ENCODE measurements around the gene RAB42.
"Not testable (repeated sequence)": the region's sequence is repeated elsewhere in the genome, so short reads cannot be mapped to it uniquely, and the experiment has no call there.

Gene RAB42

GRCh38 chr1:28591708-28592320 is at the start of gene RAB42:
Gene RAB42 (plus strand): TSS chr1:28592265. CDS start chr1:28592512, 247 bp downstream.
- DNase-seq: peak in 3 of 14 donors; percentile 7 to 24 (median 22)

DNA sequence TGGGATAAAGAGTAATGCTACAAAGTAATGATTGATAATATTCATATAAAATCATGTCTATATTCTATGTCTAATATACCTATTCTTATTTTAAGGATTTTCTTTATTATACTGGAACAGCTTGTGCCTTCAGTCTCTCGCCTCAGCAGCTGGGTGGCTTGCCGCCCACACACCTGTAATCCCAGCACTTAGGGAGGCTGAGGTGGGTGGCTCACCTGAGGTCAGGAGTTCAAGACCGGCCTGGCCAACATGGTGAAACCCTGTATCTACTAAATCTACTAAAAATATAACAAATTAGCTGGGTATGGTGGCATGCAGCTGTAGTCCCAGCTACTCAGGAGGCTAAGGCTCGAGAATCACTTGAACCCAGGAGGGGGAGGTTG is 46.8 kb upstream of the RAB42 start:
- no peak for DNase-seq

GRCh38 chr1:28548318-28548717 is 43.7 kb upstream of the RAB42 start:
- DNase-seq: no peak

DNA sequence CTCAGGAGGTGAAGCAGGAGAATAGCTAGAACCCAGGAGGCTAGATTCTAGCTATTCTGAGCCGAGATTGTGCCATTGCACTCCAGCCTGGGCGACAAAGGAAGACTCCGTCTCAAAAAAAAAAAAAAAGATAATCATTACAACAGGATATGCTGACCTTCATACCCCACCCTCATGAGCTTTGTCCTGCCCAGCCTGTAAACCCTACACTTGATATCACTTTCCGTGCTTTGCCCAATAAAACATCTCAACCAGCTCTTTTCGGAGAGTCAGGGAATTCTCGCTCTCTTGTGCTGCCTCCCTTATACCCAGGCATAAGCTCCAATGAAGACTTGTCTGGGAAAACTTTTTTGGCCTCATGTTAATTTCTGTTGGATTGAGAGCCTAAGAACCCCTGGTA is 40.7 kb upstream of the RAB42 start:
- DNase-seq: no peak

DNA sequence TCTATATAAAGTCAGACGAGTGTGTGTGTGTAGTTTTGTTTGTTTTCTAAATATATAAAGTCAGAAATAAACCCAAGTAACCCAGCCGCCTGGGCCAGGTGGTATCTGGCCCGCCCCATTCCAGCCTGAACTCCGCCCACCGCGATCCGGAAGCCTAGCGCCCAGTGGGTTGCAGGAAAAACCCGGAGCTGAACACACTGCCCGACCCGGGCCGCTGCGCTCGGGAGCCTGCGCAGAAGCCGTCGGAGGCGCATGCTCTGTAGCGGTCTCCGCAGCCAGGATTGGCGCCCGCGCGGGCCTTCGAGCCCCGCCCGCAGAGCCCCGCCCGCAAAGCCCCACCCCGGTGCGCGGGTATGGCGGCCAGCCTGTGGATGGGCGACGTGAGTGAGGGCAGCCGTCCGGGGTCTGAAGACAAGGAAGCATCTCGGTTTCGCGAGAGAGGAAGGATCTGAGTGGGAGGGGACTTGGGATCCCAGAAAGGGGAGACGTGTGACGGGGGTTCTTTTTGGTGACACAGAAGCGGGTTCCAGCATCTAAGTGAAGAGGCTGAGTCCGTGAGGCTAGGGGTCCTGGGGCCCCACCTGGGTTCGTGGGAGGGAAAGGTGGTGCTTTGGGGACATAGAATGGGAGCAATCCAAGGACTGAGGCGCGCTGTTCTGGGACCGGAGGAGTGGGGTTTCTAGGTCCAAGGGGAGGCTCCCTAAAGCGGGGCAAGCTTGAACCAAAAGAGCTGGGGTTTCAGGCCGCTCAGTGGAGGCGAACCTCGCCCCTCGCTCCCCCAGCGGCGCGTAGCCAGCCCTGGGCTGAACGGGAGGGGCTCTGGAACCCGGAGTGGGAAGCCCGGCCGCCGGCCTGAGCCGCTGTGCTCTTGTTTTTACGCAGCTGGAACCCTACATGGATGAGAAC is 39.1 kb upstream of the RAB42 start, which contains the start of gene TRNAU1AP:
TSS of gene TRNAU1AP (plus strand) at position 328 of the 906 bp plus-strand sequence. CDS start at position 354, 26 bp downstream.
- DNase-seq: peak; percentile 80 to 98 (median 94)

DNA sequence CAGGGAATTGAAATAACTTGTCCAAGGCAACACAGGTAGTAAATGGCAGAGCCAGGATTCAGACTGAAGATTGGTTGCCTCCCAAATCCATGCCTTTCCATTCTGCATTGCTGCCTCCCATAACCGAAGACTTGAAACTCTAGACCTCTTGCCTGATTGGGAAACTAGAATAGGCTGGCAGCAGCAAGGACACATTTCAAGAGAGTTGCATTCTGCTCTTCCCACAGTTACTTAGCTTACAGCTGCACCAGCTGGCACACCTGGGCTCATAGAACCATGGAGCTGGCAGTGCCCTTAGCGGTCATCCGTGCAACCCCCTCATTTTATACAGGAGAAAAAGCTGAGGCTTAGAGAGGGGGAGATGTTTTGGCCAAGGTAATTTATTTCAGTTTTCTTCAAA is 31.2 kb upstream of the RAB42 start:
- no peak for DNase-seq

- no peak for DNase-seq
Observed at GRCh38 chr1:28564310-28564709, 27.8 kb upstream of the RAB42 start.

DNA sequence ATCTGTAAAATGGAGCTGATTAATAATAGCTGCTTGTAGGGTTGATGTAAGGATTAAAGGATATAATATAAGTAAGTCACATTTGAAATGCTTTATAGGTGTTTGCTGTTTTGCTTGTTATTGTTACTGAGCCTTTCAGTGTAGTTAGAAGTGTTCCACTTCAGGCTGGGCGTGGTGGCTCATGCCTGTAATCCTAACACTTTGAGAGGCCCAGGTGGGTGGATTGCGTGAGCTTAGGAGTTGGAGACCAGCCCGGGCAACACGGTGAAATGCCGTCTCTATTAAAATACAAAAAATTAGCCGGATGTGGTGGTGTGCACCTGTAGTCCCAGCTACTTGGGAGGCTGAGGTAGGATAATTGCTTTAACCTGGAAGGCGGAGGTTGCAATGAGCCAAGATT is 27.0 kb upstream of the RAB42 start:
- no peak for DNase-seq

DNA sequence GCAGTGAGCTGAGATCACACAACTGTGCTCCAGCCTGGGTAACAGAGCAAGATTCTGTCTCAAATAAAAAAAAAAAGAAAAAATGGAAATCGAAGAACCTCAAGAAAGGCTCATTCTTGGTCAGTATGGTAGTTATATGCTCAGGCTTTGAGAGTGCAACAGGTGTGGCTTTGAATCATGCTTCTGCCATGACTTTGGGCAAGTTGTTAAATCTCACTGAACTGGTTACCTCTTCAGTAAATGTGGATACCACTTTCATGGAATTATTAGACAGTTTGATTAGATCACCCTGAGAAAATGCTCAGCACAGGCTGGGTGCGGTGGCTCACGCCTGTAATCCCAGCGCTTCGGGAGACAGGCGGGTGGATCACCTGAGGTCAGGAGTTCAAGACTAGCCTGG is 26.3 kb upstream of the RAB42 start:
- no peak for DNase-seq

DNA sequence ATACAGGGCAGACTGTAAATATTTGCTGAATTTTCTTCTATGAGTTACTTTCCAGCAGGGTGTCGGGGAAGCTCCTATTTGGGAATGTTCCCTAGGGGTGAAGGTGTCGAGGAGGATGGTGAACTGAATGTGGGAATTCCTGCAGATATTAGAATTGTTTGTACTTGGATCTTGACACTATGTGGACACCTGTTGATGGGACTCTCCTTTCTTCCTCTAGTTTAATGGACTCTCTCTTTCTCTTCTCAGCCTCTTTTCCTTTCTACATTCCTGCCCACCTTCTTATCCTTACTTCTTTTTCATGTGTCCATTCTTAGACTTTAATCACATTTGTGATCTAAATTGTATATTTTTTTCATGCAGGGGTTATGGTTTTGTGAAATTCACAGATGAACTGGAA is 25.1 kb upstream of the RAB42 start:
- DNase-seq: no peak

DNA sequence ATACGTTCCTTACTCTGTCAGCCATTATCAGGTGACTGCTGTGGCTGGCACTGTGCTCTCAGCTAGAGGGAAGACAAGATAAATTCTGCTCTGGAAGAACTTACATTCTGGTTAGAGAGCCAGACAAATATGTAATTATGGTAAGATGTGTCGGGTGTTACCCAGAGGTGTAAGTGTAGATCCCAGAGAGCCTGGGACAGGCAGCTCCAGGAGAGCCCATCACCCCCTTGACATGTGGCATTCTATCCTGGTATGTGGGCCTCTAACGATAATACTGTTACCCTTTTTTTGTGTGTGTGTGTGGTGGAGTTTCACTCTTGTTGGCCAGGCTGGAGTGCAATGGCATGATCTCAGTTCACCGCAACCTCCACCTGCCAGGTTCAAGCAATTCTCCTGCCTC is 20.2 kb upstream of the RAB42 start:
- DNase-seq: no peak

DNA sequence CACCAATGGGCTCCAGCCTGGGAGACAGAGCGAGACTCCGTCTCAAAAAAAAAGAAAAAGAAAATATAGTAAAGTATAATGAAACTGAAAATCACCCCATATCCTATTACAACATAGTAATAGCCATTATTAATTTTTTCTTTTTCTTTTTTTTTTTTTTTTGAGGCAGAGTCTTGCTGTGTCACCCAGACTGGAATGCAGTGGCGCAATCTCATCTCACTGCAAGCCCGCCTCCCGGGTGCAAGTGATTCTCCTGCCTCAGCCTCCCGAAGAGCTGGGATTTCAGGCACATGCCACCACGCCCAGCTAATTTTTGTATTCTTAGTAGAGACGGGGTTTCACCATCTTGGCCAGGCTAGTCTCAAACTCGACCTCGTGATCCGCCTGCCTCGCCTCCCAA is 19.2 kb upstream of the RAB42 start:
- DNase-seq: not testable (repeated sequence)

GRCh38 chr1:28573564-28573963 is 18.5 kb upstream of the RAB42 start:
- DNase-seq: no peak

DNA sequence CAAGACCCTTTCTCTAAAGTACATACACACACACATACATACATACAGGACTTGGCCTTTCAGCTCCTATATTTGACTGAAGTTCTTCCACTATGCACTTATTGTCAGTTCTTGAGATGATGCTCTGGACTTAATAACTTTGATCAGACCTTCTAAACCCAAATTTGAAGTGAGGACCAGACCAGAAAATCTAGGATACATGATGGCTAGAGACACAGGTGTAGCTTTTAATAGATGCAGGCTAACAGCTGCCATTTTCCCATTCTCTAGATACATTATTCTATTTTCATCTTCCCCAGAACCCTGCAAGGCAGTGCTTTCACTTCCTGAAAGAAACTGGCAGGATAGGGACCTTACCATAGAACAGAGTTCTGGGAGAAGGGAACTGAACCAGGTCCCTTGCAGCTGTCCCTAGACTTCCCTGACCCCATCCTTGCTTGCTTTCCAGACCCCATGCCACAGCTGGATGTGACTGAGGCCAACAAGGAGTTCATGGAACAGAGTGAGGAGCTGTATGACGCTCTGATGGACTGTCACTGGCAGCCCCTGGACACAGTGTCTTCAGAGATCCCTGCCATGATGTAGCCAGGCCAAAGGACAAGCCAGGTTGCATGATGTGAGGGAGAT is 14.9 kb upstream of the RAB42 start:
- no peak for DNase-seq

GRCh38 chr1:28577738-28578536 is 14.1 kb upstream of the RAB42 start:
- DNase-seq: no peak

- no peak for DNase-seq
Observed at GRCh38 chr1:28578696-28579218, 13.3 kb upstream of the RAB42 start.

- DNase-seq: no peak
Observed at GRCh38 chr1:28579401-28579800, 12.7 kb upstream of the RAB42 start.

GRCh38 chr1:28580722-28581530 is 11.1 kb upstream of the RAB42 start:
- DNase-seq: peak in 6 of 14 donors; percentile 30 to 79 (median 48)

DNA sequence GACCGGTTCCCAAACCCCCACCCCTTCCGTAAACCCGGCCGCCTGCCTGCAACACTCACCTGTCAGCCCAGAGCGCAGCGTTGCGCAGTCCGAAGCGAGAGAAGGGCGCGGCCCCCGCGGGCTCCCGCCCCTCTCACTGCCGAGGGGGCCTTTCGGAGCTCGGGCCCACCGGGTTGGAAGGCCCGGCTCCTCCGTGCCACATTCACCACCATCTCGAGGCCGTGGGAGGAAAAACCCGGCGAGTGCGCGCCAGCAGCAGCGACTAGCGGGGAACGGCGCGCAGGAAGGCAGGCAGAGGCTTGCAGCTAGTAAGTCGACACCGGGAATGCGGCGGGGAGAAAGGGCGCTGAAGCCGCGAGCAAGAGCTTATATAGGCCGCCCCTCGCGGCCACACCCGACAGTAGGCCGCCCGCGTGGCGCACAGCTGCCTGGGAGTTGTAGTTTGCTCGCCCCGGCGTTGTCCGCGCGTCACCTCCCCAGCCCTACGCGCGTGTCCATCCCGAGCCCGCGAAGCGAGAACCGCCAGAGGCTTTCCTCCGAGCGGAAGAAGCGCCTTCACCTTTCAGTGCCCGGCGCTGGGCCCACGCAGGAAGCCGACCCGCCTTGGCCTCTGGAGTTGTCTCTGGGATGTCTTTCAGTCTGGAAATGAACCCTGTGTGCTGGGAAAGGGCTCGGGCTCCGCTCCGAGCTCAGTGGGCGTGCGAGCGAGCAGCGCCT is 10.4 kb upstream of the RAB42 start:
- peak; percentile 58 to 94 (median 88) for DNase-seq

GRCh38 chr1:28582248-28582615 is 9.8 kb upstream of the RAB42 start:
- DNase-seq: peak in 1 of 14 donors; percentile 55

Data from C1 segment of cervical spinal cord (tissue), 14 donors.